Right lobe of liver (tissue), 6 donors: Measurements from ENCODE around the gene TAP2. TPM values are rescaled to one million over a fixed set of nuclear protein-coding genes. Genes with fewer than 3 reads are reported as not detected.

Experiments
- ATAC-seq, 4 donors: fragments of 200-7000 bp; cut with Tn5 transposase; one replicate each; pipeline ENCODE4 v1.9.1; 2020; ENCODE audit warnings: mild to moderate bottlenecking in 4 of 4, moderate library complexity in 4 of 4
- DNase-seq, 3 donors: peaks; one replicate each; pipeline ENCODE4 v3.0.0-alpha.2; 2020
- H3K27ac ChIP-seq, 3 donors: fragments of 200-600 bp; one replicate each; pipeline ENCODE4 v1.8.0; 2022
- H3K27me3 ChIP-seq, 2 donors: fragments of 200-600 bp; one replicate each; pipeline ENCODE4 v1.8.0; 2022
- H3K36me3 ChIP-seq, 4 donors: fragments of 200-600 bp; sonication (generic) in 1 of 4; one replicate each; pipeline versions ENCODE4 v1.5.1 to v1.8.0; 2017 to 2022; ENCODE audit warnings: control low read depth in 1 of 4
- H3K4me1 ChIP-seq, 4 donors: fragments of 200-600 bp; sonication (generic) in 1 of 4; one replicate each; pipeline versions ENCODE4 v1.5.1 to v1.8.0; 2017 to 2022; ENCODE audit warnings: control low read depth in 1 of 4
- H3K4me3 ChIP-seq, 3 donors: fragments of 200-600 bp; one replicate each; pipeline ENCODE4 v1.8.0; 2022
- H3K9me3 ChIP-seq, 4 donors: fragments of 200-600 bp; sonication (generic) in 1 of 4; one replicate each; pipeline versions ENCODE4 v1.5.1 to v1.8.0; 2017 to 2022; ENCODE audit warnings: control low read depth in 1 of 4
- POLR2A ChIP-seq: fragments of 450-650 bp; IDR thresholded peaks from one replicate; pipeline ENCODE4 v1.6.1; 2017; ENCODE audit warnings: antibody characterized with exemption, mild to moderate bottlenecking
- WGBS: methylation state at CpG from one replicate; pipeline ENCODE4 v1.1.6; 2018; ENCODE audit warnings: low coverage, low lambda C conversion rate; ENCODE audit not compliant: insufficient coverage; ENCODE audit errors: missing lambda C conversion rate; 5-methylcytosine and 5-hydroxymethylcytosine counted together
- intact Hi-C, 2 donors: fragments of 100-400 bp; cut with DNase I; formaldehyde crosslinking; loops; one replicate each; pipeline versions ENCODE4 v1.11.2 to v1.14.1; 2022
- total RNA-seq, 6 experiments: library from RNA; depleted of rRNA in 2 of 6; stranded (reverse); fragments of >200 nt in 2 of 6; fragmentation: NEBNext Ultra II Directional in 3 of 6; extraction: Animal tissue kit (Norgen Biotek cat#: 25700) in 3 of 6; gene quantifications; one replicate each; pipeline versions ENCODE4 v1.1.0 to v1.2.4, GENCODE V29; 2016 to 2023
- TF ChIP-seq, protein P1 (sequence below), 4 donors: fragments of 200-600 bp in 3 of 4; fragments of 450-650 bp in 1 of 4; IDR thresholded peaks; one replicate each; pipeline versions ENCODE4 v1.5.1 to v1.8.0; 2016 to 2022; ENCODE audit warnings: antibody characterized with exemption in 4 of 4, mild to moderate bottlenecking in 2 of 4
- donor health status: DM: no; HTN: yes; CAD: no.
- donor health status: DM: no; HTN: no; CAD: no.
- donor health status: DM: no; HTN: no; CAD: no.
- donor health status: DM: no; HTN: yes; CAD: no.
- donor health status: DM: no; HTN: yes; CAD: no.

TAP2 gene
- total RNA-seq, 6 experiments from 2014 or later = 8.8 to 20.2 (median 15.9) TPM

- DNase-seq (no peak), ATAC-seq (no peak)
- Histone ChIP-seq H3K27ac (no peak overlapping the region), H3K36me3 (no peaks in the 10 kb centered on the region), H3K4me3 (no peak overlapping the region), H3K4me1 (no peaks in the 10 kb centered on the region), H3K9me3 (no peaks in the 10 kb centered on the region), H3K27me3 (peaks cover 0 to 6% of the 10 kb centered on the region in 2 donors)
- TF ChIP-seq, protein P1, sequence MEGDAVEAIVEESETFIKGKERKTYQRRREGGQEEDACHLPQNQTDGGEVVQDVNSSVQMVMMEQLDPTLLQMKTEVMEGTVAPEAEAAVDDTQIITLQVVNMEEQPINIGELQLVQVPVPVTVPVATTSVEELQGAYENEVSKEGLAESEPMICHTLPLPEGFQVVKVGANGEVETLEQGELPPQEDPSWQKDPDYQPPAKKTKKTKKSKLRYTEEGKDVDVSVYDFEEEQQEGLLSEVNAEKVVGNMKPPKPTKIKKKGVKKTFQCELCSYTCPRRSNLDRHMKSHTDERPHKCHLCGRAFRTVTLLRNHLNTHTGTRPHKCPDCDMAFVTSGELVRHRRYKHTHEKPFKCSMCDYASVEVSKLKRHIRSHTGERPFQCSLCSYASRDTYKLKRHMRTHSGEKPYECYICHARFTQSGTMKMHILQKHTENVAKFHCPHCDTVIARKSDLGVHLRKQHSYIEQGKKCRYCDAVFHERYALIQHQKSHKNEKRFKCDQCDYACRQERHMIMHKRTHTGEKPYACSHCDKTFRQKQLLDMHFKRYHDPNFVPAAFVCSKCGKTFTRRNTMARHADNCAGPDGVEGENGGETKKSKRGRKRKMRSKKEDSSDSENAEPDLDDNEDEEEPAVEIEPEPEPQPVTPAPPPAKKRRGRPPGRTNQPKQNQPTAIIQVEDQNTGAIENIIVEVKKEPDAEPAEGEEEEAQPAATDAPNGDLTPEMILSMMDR (IDR thresholded peaks at IDR 0.05) = no peak
- TF ChIP-seq POLR2A = no peak
- intact Hi-C loops = no loop called here
- WGBS = 60% methylated on average over 2 of the region's 2 CpGs
Measured at GRCh38 chr6:32803416-32803815, 35.1 kb downstream of the TAP2 start.

DNA sequence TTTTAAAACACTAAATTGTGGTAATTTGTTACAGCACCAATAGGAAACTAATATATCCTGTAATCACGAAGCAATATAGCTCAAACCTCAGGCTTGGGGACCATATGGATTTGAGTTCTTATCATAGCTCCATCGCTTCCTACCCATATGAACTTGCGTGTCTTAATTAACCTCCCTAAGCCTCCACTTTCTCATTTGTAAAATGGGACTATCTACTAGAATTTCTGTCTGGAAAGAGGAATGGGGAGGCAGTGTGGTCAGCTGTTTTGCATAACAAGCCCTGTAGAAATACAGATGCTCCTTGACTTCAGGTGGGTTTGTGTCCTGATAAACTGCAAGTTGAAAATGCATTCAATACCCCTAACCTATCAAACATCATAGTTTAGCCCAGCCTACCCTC, 38.8 kb downstream of the TAP2 start:
- Histone ChIP-seq H3K27ac (no peak overlapping the region), H3K4me1 (no peaks in the 10 kb centered on the region), H3K27me3 (no peaks in the 10 kb centered on the region), H3K36me3 (no peaks in the 10 kb centered on the region), H3K9me3 (no peaks in the 10 kb centered on the region), H3K4me3 (no peak overlapping the region)
- ATAC-seq (no peak), DNase-seq (no peak)
- 37% methylated on average over 3 of the region's 3 CpGs for WGBS
- TF ChIP-seq POLR2A = no peak
- TF ChIP-seq, protein P1 (IDR thresholded peaks at IDR 0.05) = no peak
- intact Hi-C loops = loop anchor here in 1 of 2 donors (10.0 kb wide), 1 partner anchor 385 kb away; no protein-coding TSS in a partner anchor

- no peak for DNase-seq
- no peaks in the 10 kb centered on the region for H3K36me3 ChIP-seq
- TF ChIP-seq, protein P1 (IDR thresholded peaks at IDR 0.05) = no peak
- no peak for TF ChIP-seq POLR2A
- no peak overlapping the region for H3K4me3 ChIP-seq
- H3K27ac ChIP-seq = no peak overlapping the region
- no peaks in the 10 kb centered on the region for H3K9me3 ChIP-seq
- H3K27me3 ChIP-seq = no peaks in the 10 kb centered on the region
- intact Hi-C loops = loop anchor here in 1 of 2 donors (10.0 kb wide), 1 partner anchor 384 kb away; no protein-coding TSS in a partner anchor
- no peak for ATAC-seq
- WGBS = 84% methylated on average over 3 of the region's 3 CpGs
- no peaks in the 10 kb centered on the region for H3K4me1 ChIP-seq
Measured at GRCh38 chr6:32799168-32799567, 39.4 kb downstream of the TAP2 start.

DNA sequence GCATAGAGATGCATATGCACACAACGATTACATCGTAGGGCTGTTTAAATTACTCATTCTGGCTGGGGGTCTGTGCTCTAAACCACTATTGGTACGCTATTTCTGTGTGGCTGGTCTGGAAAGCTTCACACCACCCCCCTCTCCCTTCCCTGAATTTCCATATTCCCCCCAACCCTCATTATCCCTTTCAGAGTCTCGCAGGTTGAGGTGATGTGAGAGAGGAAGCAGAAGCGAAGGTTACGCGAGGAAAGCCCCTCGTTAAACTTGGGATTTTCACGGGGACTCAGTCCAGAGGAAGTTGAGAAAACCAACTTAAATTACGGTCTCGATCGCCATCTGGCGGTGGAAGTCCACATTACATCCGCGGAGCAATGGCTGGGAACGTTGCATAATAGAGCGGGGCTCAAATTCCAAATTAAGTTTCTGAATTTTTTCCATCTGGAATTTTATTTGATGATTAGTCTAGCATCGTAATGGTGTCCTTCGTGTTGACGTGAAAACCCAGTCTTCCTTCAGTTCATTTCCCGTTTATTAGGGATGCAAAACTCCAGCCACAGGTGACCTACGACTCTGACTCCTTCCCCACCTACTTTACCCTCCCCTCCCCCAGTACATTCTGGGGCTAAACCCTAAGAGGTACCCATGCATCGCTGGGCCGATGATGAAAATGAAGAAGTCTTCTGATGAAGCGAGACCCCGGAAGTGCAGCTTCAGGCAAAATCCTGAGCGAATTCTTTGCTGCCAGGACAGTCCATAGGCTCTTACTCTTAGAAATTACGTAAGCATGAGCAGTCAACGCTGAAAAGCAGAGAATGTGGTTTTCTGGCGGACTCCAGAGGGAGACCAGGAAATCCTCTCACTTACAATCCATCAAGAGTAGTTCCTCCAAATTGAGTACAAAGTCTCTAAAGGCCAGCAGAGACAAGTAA, 41.4 kb downstream of the TAP2 start:
- Histone ChIP-seq H3K27me3 (no peaks in the 10 kb centered on the region), H3K4me3 (no peak overlapping the region), H3K27ac (no peak overlapping the region), H3K4me1 (no peaks in the 10 kb centered on the region), H3K9me3 (no peaks in the 10 kb centered on the region), H3K36me3 (no peaks in the 10 kb centered on the region)
- no peak for TF ChIP-seq POLR2A
- TF ChIP-seq, protein P1 (IDR thresholded peaks at IDR 0.05) = peak; percentile 86 to 89 (median 88)
- intact Hi-C loops = loop anchor here in 1 of 2 donors (10.0 kb wide), 1 partner anchor 382 kb away; no protein-coding TSS in a partner anchor
- 7% methylated on average over 30 of the region's 30 CpGs for WGBS
- peak; percentile 81 to 93 (median 89) for ATAC-seq
- DNase-seq = peak; percentile 67 to 77 (median 74)
